Neural cell (in vitro differentiated cells): ENCODE measurements around the gene SLC12A1.

ENCODE experiments used
- EZH2 ChIP-seq: fragments of 200-600, 300-800 bp; shearing (Covaris generic), sonication (generic); IDR thresholded peaks from 2 replicates; pipeline ENCODE4 v1.6.1; 2014; ENCODE audit warnings: antibody characterized with exemption, low read length, borderline replicate concordance, mild to moderate bottlenecking; ENCODE audit not compliant: insufficient read depth, poor library complexity, severe bottlenecking
- TAF1 ChIP-seq: IDR thresholded peaks from 2 replicates; pipeline ENCODE4 v1.6.1; 2012; ENCODE audit warnings: low read depth
- TF ChIP-seq, protein P1 (sequence below): fragments of 450-650 bp; IDR thresholded peaks from 2 replicates; pipeline ENCODE4 v1.5.1; 2014; ENCODE audit warnings: antibody characterized with exemption, mild to moderate bottlenecking, moderate library complexity; ENCODE audit not compliant: poor library complexity, severe bottlenecking

DNA sequence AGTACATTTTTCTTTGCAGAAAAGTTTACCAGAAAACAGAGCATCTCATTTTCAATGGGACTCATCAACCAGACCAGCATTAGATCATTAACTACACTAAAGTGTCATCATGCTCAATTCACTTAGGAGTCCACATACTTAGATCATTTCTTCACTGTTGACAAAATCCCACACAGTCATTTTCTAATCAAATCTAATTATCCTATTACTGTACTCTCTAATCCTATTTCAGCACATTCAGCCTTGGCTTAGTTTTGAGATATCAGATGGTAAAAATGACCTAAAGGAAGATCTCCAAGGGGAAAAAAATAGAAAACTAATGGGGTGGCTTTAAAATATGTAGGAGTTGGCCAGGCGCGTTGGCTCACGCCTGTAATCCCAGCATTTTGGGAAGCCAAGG, 19.8 kb upstream of the SLC12A1 start:
- TF ChIP-seq TAF1 (no peak), EZH2 (no peak)
- TF ChIP-seq, protein P1, sequence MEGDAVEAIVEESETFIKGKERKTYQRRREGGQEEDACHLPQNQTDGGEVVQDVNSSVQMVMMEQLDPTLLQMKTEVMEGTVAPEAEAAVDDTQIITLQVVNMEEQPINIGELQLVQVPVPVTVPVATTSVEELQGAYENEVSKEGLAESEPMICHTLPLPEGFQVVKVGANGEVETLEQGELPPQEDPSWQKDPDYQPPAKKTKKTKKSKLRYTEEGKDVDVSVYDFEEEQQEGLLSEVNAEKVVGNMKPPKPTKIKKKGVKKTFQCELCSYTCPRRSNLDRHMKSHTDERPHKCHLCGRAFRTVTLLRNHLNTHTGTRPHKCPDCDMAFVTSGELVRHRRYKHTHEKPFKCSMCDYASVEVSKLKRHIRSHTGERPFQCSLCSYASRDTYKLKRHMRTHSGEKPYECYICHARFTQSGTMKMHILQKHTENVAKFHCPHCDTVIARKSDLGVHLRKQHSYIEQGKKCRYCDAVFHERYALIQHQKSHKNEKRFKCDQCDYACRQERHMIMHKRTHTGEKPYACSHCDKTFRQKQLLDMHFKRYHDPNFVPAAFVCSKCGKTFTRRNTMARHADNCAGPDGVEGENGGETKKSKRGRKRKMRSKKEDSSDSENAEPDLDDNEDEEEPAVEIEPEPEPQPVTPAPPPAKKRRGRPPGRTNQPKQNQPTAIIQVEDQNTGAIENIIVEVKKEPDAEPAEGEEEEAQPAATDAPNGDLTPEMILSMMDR: no peak
